A549 (cell line): Measurements from ENCODE around the gene NKAPD1. TPM values are rescaled to one million over a fixed set of nuclear protein-coding genes. Genes with fewer than 3 reads are reported as not detected.
"Not testable (repeated sequence)": the region's sequence is repeated elsewhere in the genome, so short reads cannot be mapped to it uniquely, and the experiment has no call there.

Experiments
- ATAC-seq, 2 experiments: fragments of 200-7000 bp in 1 of 2; fragments of >200 bp in 1 of 2; cut with Nextera tagmentation in 1 of 2; cut with Tn5 transposase in 1 of 2; 3 replicates each; pipeline versions ENCODE4 v1.8.0 to v1.9.1; 2018 to 2020; ENCODE audit warnings: mild to moderate bottlenecking in 1 of 2, moderate library complexity in 1 of 2
- CTCF ChIA-PET: fragments of 300-600 bp; sonication (Branson Sonifier 250); formaldehyde crosslinking; extraction: SDS; loops from one replicate; lab custom pipeline; 2021; ENCODE audit warnings: antibody characterized with exemption, inconsistent platforms; lab: Yijun Ruan, JAX
- POLR2A ChIA-PET: fragments of 350-600 bp; formaldehyde crosslinking; extraction: SDS; loops from one replicate; lab custom pipeline; 2021; ENCODE audit warnings: antibody characterized with exemption, inconsistent platforms; lab: Yijun Ruan, JAX
- DNase-seq, 2 experiments: peaks; one replicate each; pipeline versions ENCODE4 v3.0.0 to v3.0.0-alpha.2; 2011 to 2016; ENCODE audit warnings: low read depth in 1 of 2, low spot score in 1 of 2
- FAIRE-seq: peaks from 2 replicates; lab custom pipeline; 2011; peaks lifted over from hg19 to GRCh38; lab: Jason Lieb, UNC
- H3K27ac ChIP-seq, 2 experiments: fragments of >200 bp; sonication (Bioruptor Twin); formaldehyde crosslinking; 3 replicates each; pipeline ENCODE4 v1.5.1; 2016 to 2017
- H3K4me1 ChIP-seq: fragments of >200 bp; sonication (Bioruptor Twin); formaldehyde crosslinking; 3 replicates; pipeline ENCODE4 v1.6.1; 2016
- H3K4me2 ChIP-seq: fragments of >200 bp; sonication (Bioruptor Twin); formaldehyde crosslinking; 3 replicates; pipeline ENCODE4 v1.6.1; 2016
- H3K4me3 ChIP-seq: fragments of >200 bp; sonication (Bioruptor Twin); formaldehyde crosslinking; 3 replicates; pipeline ENCODE4 v1.5.1; 2016
- H3K9me3 ChIP-seq: fragments of >200 bp; sonication (Bioruptor Twin); formaldehyde crosslinking; 3 replicates; pipeline ENCODE4 v1.6.1; 2016
- CBX8 ChIP-seq: fragments of 200-600 bp; sonication (generic); IDR thresholded peaks from 2 replicates; pipeline ENCODE4 v1.6.1; 2016
- EHF ChIP-seq: fragments of 250-450 bp; sonication (Bioruptor Pico); IDR thresholded peaks from 2 replicates; pipeline ENCODE4 v1.5.0; 2020; ENCODE audit warnings: mild to moderate bottlenecking
- EP300 ChIP-seq, 2 experiments: fragments of >200 bp; sonication (Bioruptor Twin); formaldehyde crosslinking; IDR thresholded peaks; 2 replicates in 1 of 2; 3 replicates in 1 of 2; pipeline ENCODE4 v1.6.1; 2016 to 2017
- GATA3 ChIP-seq: IDR thresholded peaks from 2 replicates; pipeline ENCODE4 v1.6.1; 2012; ENCODE audit warnings: borderline replicate concordance
- HDAC2 ChIP-seq: fragments of 200-600 bp; sonication (generic); IDR thresholded peaks from 2 replicates; pipeline ENCODE4 v1.6.1; 2016
- JUN ChIP-seq, 2 experiments: fragments of >200 bp; sonication (Bioruptor Twin); formaldehyde crosslinking; IDR thresholded peaks; 2 replicates in 1 of 2; 3 replicates in 1 of 2; pipeline ENCODE4 v1.6.1; 2016 to 2017
- KDM5A ChIP-seq: fragments of 200-600 bp; sonication (generic); IDR thresholded peaks from 2 replicates; pipeline ENCODE4 v1.6.1; 2016; ENCODE audit warnings: antibody characterized with exemption, mild to moderate bottlenecking
- MAFK ChIP-seq: fragments of 450-650 bp; IDR thresholded peaks from 2 replicates; pipeline ENCODE4 v1.6.1; 2014; ENCODE audit not compliant: partially characterized antibody
- MYC ChIP-seq: IDR thresholded peaks from 2 replicates; pipeline ENCODE4 v1.6.1; 2012; ENCODE audit warnings: mild to moderate bottlenecking, inconsistent platforms, low read length, improper control_type of control experiment, borderline replicate concordance
- NPAS2 ChIP-seq: fragments of 250-450 bp; sonication (Bioruptor Pico); IDR thresholded peaks from 2 replicates; pipeline ENCODE4 v1.8.0; 2022; ENCODE audit warnings: mild to moderate bottlenecking, moderate library complexity, borderline replicate concordance
- NR3C1 ChIP-seq: fragments of >200 bp; sonication (Bioruptor Twin); formaldehyde crosslinking; IDR thresholded peaks from 3 replicates; pipeline ENCODE4 v1.6.1; 2017
- PHF8 ChIP-seq: fragments of 200-600 bp; sonication (generic); IDR thresholded peaks from 2 replicates; pipeline ENCODE4 v1.6.1; 2016; ENCODE audit warnings: low read depth, mild to moderate bottlenecking, antibody characterized with exemption, moderate library complexity, borderline replicate concordance
- RFX5 ChIP-seq: fragments of 450-650 bp; IDR thresholded peaks from 2 replicates; pipeline ENCODE4 v1.7.1; 2014; ENCODE audit warnings: antibody characterized with exemption, mild to moderate bottlenecking, moderate library complexity
- SREBF2 ChIP-seq: fragments of 450-650 bp; IDR thresholded peaks from 2 replicates; pipeline ENCODE4 v1.6.1; 2014; ENCODE audit warnings: mild to moderate bottlenecking, moderate library complexity
- ZFP36 ChIP-seq: fragments of 450-650 bp; IDR thresholded peaks from 2 replicates; pipeline ENCODE4 v1.6.1; 2014; ENCODE audit warnings: borderline replicate concordance; ENCODE audit not compliant: partially characterized antibody
- ZNF302 ChIP-seq: fragments of 250-450 bp; sonication (Bioruptor Pico); IDR thresholded peaks from 2 replicates; pipeline ENCODE4 v1.9.0; 2021; ENCODE audit warnings: inconsistent platforms, mild to moderate bottlenecking, moderate library complexity
- ZSCAN20 ChIP-seq: fragments of 250-450 bp; sonication (Bioruptor Pico); IDR thresholded peaks from 2 replicates; pipeline ENCODE4 v1.8.0; 2022; ENCODE audit warnings: mild to moderate bottlenecking, moderate library complexity
- WGBS: methylation state at CpG from one replicate; pipeline ENCODE4 v1.1.6; 2017; ENCODE audit errors: missing lambda C conversion rate; 5-methylcytosine and 5-hydroxymethylcytosine counted together
- polyA plus RNA-seq, 4 experiments: library from polyadenylated mRNA; depleted of rRNA in 3 of 4; stranded (reverse); fragments of >200 nt; fragmentation: RNase III in 1 of 4; extraction: RNeasy Plus Mini Kit Qiagen cat#74134 plus additional on column Dnase treatment in 1 of 4; gene quantifications; 2 replicates in 3 of 4; 3 replicates in 1 of 4; pipeline ENCODE4 v1.2.3, GENCODE V29; 2011 to 2017

The NKAPD1 gene
- polyA plus RNA-seq, 2 of the 4 experiments (the other 2 are of a cell fraction), result 16.6 to 20.1 TPM

DNA sequence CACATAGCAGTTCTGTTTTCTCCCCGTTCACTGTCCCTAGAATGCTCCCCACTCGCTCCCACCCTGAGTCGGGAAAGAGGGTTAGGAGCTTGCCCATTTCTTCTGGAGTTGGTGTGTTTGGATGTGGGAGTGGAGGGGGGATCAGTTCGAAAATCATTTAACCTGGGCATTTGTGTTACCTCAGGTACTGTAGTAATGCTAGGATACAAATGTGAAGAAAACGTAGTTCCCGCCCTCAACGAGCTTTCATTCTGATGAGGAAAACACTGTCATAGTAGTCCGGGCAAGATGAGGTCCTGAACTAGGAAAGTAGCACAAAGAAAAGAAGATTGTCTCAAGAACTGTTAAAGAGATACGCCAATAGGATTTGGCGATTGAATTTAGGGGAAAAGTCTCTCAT is 13.1 kb downstream of the NKAPD1 start (continued):
- no peak for TF ChIP-seq NR3C1

DNA sequence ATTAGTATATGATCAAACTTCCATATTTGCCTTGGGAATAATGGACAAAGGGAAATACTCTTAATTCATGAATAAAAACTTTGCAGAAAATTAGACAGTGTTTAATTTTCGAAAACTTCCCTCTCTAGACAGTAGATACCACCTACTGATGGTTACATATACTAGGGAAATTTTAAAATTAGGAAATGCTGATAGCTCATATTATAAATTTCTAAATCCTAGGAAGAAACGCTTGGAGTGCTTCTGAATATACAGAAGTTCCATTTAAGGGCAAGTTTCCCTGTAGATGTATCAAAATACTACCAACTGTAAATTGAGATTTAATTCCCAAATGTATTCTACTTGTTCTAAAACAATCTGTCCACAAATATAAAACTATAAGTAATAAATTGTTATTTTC is 21.2 kb downstream of the NKAPD1 start:
- H3K4me1 ChIP-seq, H3K4me2 ChIP-seq, ATAC-seq, H3K27ac ChIP-seq, FAIRE-seq, DNase-seq, H3K9me3 ChIP-seq, POLR2A ChIA-PET, H3K4me3 ChIP-seq: not testable (repeated sequence)
- CTCF ChIA-PET, result interaction anchor here (1.2 kb wide), 1 partner anchor 80 kb away, joined by 4 read pairs; the partner anchor contains the start of gene BCO2
- 89% methylated on average over 2 of the region's 2 CpGs for WGBS

DNA sequence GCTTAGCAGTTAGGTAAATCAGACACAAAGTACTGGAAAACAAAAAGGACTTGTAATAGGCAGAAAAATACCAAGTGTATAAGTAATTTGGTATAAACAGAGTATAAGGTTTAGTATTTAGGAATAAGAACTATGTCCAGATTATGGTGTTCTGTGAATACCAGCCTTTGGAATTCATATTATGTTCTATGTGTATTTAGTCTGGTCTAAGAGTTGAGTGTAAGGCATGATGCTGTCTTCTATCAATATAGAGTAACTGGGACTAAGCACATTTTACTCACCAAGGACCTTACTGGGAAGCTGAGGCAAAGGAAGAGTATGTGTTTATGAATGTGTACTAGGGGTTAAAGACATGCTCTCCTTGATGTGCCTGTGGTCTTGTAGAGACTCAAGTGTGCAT is 22.1 kb downstream of the NKAPD1 start:
- no peak overlapping the region for H3K27ac ChIP-seq
- H3K9me3 ChIP-seq, result no peaks in the 10 kb centered on the region
- CTCF ChIA-PET, result no interaction called here
- H3K4me2 ChIP-seq, result no peak overlapping the region
- ATAC-seq (no peak), DNase-seq (no peak), FAIRE-seq (no peak)
- H3K4me1 ChIP-seq, result no peaks in the 10 kb centered on the region
- POLR2A ChIA-PET, result interaction anchor here (1.0 kb wide), 1 partner anchor 10 kb away, joined by 3 read pairs; the partner anchor contains the start of genes SDHD and TIMM8B
- H3K4me3 ChIP-seq, result no peak overlapping the region
- TF ChIP-seq ZNF302 (CRISPR knock-in tag) (no peak), HDAC2 (no peak), SREBF2 (no peak), RFX5 (no peak), EHF (CRISPR knock-in tag) (no peak), NPAS2 (CRISPR knock-in tag) (no peak), JUN (IDR thresholded peaks at IDR 0.05) (no peak), GATA3 (no peak)

DNA sequence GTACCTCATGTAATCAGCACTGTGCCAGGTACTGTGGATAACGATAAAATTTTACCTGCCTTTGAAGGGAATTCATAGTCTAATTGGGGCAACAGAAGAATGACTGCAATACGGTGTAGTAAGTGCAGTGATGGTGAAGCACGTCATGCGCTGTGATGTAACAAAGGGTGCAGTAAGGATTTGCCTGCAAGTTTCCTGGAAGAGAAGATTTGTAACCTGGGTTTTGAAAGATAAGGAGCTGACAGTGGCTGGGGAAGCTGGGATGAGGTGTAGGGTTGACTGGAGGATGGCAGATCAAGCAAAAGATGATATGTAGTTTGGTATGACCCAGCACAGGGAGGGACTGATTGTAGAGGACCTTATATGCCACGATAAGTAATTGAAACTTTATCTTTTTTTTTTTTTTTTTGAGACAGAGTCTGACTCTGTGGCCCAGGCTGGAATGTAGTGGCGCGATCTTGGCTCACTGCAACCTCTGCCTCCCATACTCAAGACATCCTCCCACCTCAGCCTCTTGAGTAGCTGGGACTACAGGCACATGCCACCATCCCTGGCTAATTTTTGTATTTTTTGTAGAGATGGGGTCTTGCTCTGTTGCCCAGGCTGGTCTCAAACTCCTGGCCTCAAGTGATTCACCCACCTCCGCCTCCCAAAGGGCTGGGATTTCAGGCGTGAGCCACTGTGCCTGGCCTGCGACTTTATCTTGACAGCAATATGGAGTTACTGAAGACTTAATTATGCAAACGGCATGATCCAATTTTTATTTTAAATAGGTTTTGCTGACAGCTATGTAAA is 23.8 kb downstream of the NKAPD1 start:
- TF ChIP-seq NPAS2 (CRISPR knock-in tag) (no peak), KDM5A (no peak), ZFP36 (no peak), CBX8 (no peak), RFX5 (no peak)
- Histone ChIP-seq H3K9me3 (no peaks in the 10 kb centered on the region), H3K4me2 (no peak overlapping the region), H3K4me1 (no peaks in the 10 kb centered on the region), H3K27ac (no peak overlapping the region), H3K4me3 (no peak overlapping the region)
- FAIRE-seq, result no peak
- CTCF ChIA-PET, result interaction anchor here (0.8 to 2.0 kb wide), 3 partner anchors 15 to 78 kb away, joined by 4 to 5 read pairs (median 5); partner anchors contain the start of gene BCO2
- POLR2A ChIA-PET, result no interaction called here
- no peak for ATAC-seq
- DNase-seq, result no peak
- WGBS, result 93% methylated on average over 11 of the region's 11 CpGs

DNA sequence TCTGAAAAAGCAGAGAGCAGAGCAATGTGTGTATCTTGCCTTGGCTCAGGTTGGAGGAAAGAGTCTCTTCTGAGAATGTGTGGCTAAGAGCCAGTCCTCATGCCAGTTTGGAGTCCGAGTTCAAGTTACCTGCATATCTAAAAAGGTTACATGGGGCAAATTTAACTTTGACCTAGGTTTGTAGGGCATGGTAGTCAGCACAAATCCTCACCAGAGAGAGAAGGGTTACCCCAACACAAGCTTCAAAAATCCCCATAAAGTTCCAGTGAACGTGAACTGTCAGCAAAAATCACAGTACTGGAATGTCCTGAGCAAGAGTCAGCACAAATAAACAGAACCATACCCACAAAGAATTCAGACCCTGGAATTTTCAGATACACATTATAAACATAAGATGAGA is 26.4 kb downstream of the NKAPD1 start:
- POLR2A ChIA-PET, result interaction anchor here (1.1 kb wide), 1 partner anchor 14 kb away, joined by 3 read pairs; the partner anchor contains the start of genes SDHD and TIMM8B
- Histone ChIP-seq H3K4me3 (no peak overlapping the region), H3K9me3 (no peaks in the 10 kb centered on the region), H3K27ac (no peak overlapping the region), H3K4me2 (no peak overlapping the region), H3K4me1 (no peaks in the 10 kb centered on the region)
- TF ChIP-seq PHF8 (no peak), MAFK (peak; percentile 45)
- FAIRE-seq (no peak), DNase-seq (no peak), ATAC-seq (no peak)
- 72% methylated on average over 2 of the region's 2 CpGs for WGBS
- CTCF ChIA-PET, result interaction anchor here (0.9 to 1.6 kb wide), 4 partner anchors 12 to 75 kb away, joined by 3 to 6 read pairs (median 4); partner anchors contain the start of gene BCO2

DNA sequence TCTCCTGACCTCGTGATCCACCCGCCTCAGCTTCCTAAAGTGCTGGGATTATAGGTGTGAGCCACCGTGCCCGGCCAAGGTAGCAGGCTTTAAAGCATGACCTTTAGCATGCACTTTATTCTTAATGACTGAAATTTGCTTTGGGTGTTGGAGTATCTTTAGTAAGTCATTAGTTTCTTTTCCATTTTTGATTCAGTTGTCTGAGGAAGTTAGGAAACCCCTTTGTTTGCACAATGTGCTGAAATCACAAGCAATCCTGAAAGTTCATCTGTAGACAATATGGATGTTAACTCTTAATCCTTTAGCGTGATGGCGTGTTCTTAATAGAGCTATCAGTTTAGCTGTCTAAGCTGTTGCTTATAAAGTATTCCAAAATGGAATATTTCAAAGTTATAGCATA is 29.3 kb downstream of the NKAPD1 start:
- H3K27ac ChIP-seq, result no peak overlapping the region
- no peak overlapping the region for H3K4me2 ChIP-seq
- no peak for DNase-seq
- FAIRE-seq, result no peak
- no peak for ATAC-seq
- no peak overlapping the region for H3K4me3 ChIP-seq
- H3K4me1 ChIP-seq, result no peaks in the 10 kb centered on the region
- ChIA-PET CTCF (interaction anchor here (1.5 to 3.2 kb wide), 2 partner anchors 11 to 177 kb away, joined by 3 to 8 read pairs; no protein-coding TSS in a partner anchor), POLR2A (interaction anchor here (0.7 kb wide), 1 partner anchor 60 kb away, joined by 10 read pairs; no protein-coding TSS in a partner anchor)
- TF ChIP-seq ZSCAN20 (CRISPR knock-in tag) (no peak), MYC (no peak), EP300 (IDR thresholded peaks at IDR 0.05) (no peak)
- H3K9me3 ChIP-seq, result no peaks in the 10 kb centered on the region
- 90% methylated on average over 6 of the region's 6 CpGs for WGBS
